Measurements from ENCODE around the gene OTUD1.
"Not testable (repeated sequence)": the region's sequence is repeated elsewhere in the genome, so short reads cannot be mapped to it uniquely, and the experiment has no call there.

Gene OTUD1

GRCh38 chr10:23438547-23439451 lies at the start of gene OTUD1:
Gene OTUD1 (plus strand): TSS chr10:23439075. CDS start chr10:23439458, 383 bp downstream.
- peak; percentile 91 for DNase-seq (ENCODE audit: low spot score)

GRCh38 chr10:23390408-23390807 lies 48.5 kb upstream of the OTUD1 start:
- DNase-seq (ENCODE audit: low spot score), result not testable (repeated sequence)

GRCh38 chr10:23390809-23391208 lies 48.1 kb upstream of the OTUD1 start:
- no peak for DNase-seq (ENCODE audit: low spot score)

GRCh38 chr10:23391821-23392220 lies 47.1 kb upstream of the OTUD1 start:
- no peak for DNase-seq (ENCODE audit: low spot score)

- DNase-seq (ENCODE audit: low spot score), result no peak
These were observed 43.9 kb upstream of the OTUD1 start for GRCh38 chr10:23395017-23395416.

GRCh38 chr10:23396695-23397094 lies 42.2 kb upstream of the OTUD1 start:
- no peak for DNase-seq (ENCODE audit: low spot score)

GRCh38 chr10:23399701-23400144 lies 39.2 kb upstream of the OTUD1 start:
- DNase-seq (ENCODE audit: low spot score), result no peak

GRCh38 chr10:23402856-23403255 lies 36.0 kb upstream of the OTUD1 start:
- no peak for DNase-seq (ENCODE audit: low spot score)

GRCh38 chr10:23403278-23403677 lies 35.6 kb upstream of the OTUD1 start:
- no peak for DNase-seq (ENCODE audit: low spot score)

GRCh38 chr10:23403719-23404118 lies 35.2 kb upstream of the OTUD1 start:
- no peak for DNase-seq (ENCODE audit: low spot score)

GRCh38 chr10:23404461-23404980 lies 34.4 kb upstream of the OTUD1 start:
- DNase-seq (ENCODE audit: low spot score), result no peak

GRCh38 chr10:23405540-23405939 lies 33.3 kb upstream of the OTUD1 start:
- no peak for DNase-seq (ENCODE audit: low spot score)

- DNase-seq (ENCODE audit: low spot score), result no peak
These were observed 32.5 kb upstream of the OTUD1 start for GRCh38 chr10:23406409-23406808.

GRCh38 chr10:23408330-23408976 lies 30.4 kb upstream of the OTUD1 start:
- no peak for DNase-seq (ENCODE audit: low spot score)

- DNase-seq (ENCODE audit: low spot score), result peak; percentile 5
These were observed 26.7 kb upstream of the OTUD1 start for GRCh38 chr10:23412223-23412622.

GRCh38 chr10:23413629-23414089 lies 25.2 kb upstream of the OTUD1 start:
- no peak for DNase-seq (ENCODE audit: low spot score)

GRCh38 chr10:23414658-23415057 lies 24.2 kb upstream of the OTUD1 start:
- DNase-seq (ENCODE audit: low spot score), result no peak

- no peak for DNase-seq (ENCODE audit: low spot score)
These were observed 21.6 kb upstream of the OTUD1 start for GRCh38 chr10:23417254-23417653.

GRCh38 chr10:23418051-23418681 lies 20.7 kb upstream of the OTUD1 start:
- DNase-seq (ENCODE audit: low spot score), result no peak

GRCh38 chr10:23419201-23419600 lies 19.7 kb upstream of the OTUD1 start:
- DNase-seq (ENCODE audit: low spot score), result no peak

GRCh38 chr10:23419655-23420329 lies 19.1 kb upstream of the OTUD1 start:
- DNase-seq (ENCODE audit: low spot score), result no peak

- DNase-seq (ENCODE audit: low spot score), result no peak
These were observed 17.5 kb upstream of the OTUD1 start for GRCh38 chr10:23421397-23421796.
